GM12878 (cell line): ENCODE data around the gene TNS4. TPM values are rescaled to one million over a fixed set of nuclear protein-coding genes. Genes with fewer than 3 reads are reported as not detected.
A peak's percentile ranks its signal among the peaks of the same experiment; 100 is the strongest.

ENCODE experiments used
- ASH2L ChIP-seq: fragments of 300-600, 200-600 bp; sonication (generic); IDR thresholded peaks from 2 replicates; pipeline ENCODE4 v1.6.1; 2017; ENCODE audit warnings: low read depth, mild to moderate bottlenecking, borderline replicate concordance
- ATF3 ChIP-seq: IDR thresholded peaks from 2 replicates; pipeline ENCODE4 v1.6.1; 2011; ENCODE audit warnings: low read depth, mild to moderate bottlenecking, low read length, moderate library complexity, borderline replicate concordance; ENCODE audit errors: extremely low read depth
- CEBPZ ChIP-seq: fragments of 150-350 bp; IDR thresholded peaks from 2 replicates; pipeline ENCODE4 v1.6.1; 2016; ENCODE audit warnings: low read depth, low read length
- CREB1 ChIP-seq: IDR thresholded peaks from 2 replicates; pipeline ENCODE4 v1.6.1; 2012; ENCODE audit warnings: low read depth, mild to moderate bottlenecking, inconsistent platforms
- DPF2 ChIP-seq: fragments of 450-650 bp; IDR thresholded peaks from 2 replicates; pipeline ENCODE4 v1.6.1; 2017; ENCODE audit warnings: mild to moderate bottlenecking
- E4F1 ChIP-seq: fragments of 450-650 bp; IDR thresholded peaks from 2 replicates; pipeline ENCODE4 v1.6.1; 2018; ENCODE audit warnings: borderline replicate concordance, mild to moderate bottlenecking; ENCODE audit not compliant: partially characterized antibody
- EGR1 ChIP-seq, 2 experiments: IDR thresholded peaks; 1 replicate in 1 of 2; 2 replicates in 1 of 2; pipeline ENCODE4 v1.6.1; 2011 to 2012; ENCODE audit warnings: low read depth in 2 of 2, low read length in 2 of 2, borderline replicate concordance in 1 of 2, mild to moderate bottlenecking in 1 of 2, moderate library complexity in 1 of 2
- EP300 ChIP-seq, 2 experiments: fragments of 150-350 bp in 1 of 2; IDR thresholded peaks; 2 replicates each; pipeline ENCODE4 v1.6.1; 2011 to 2012; ENCODE audit warnings: low read depth in 2 of 2, low read length in 2 of 2, borderline replicate concordance in 1 of 2, improper control_type of control experiment in 1 of 2, inconsistent platforms in 1 of 2; ENCODE audit not compliant: control insufficient read depth in 1 of 2
- ETV6 ChIP-seq, 2 experiments: fragments of 450-650 bp in 1 of 2; IDR thresholded peaks in 1 of 2; conservative IDR thresholded peaks in 1 of 2; 2 replicates each; pipeline ENCODE4 v1.6.1; 2014; ENCODE audit warnings: antibody characterized with exemption in 1 of 2, borderline replicate concordance in 1 of 2, low read depth in 1 of 2, mild to moderate bottlenecking in 1 of 2, moderate library complexity in 1 of 2
- FOXM1 ChIP-seq: IDR thresholded peaks from 2 replicates; pipeline ENCODE4 v1.6.1; 2012; ENCODE audit warnings: low read depth, mild to moderate bottlenecking, inconsistent platforms, low read length, moderate library complexity
- MAX ChIP-seq: IDR thresholded peaks from 2 replicates; pipeline ENCODE4 v1.6.1; 2012; ENCODE audit warnings: low read depth, low read length, improper control_type of control experiment
- NBN ChIP-seq: fragments of 450-650 bp; IDR thresholded peaks from 2 replicates; pipeline ENCODE4 v1.6.1; 2016
- NFXL1 ChIP-seq: fragments of 450-650 bp; IDR thresholded peaks from 2 replicates; pipeline ENCODE4 v1.6.1; 2017; ENCODE audit warnings: antibody characterized with exemption, mild to moderate bottlenecking, borderline replicate concordance
- NR2F1 ChIP-seq: fragments of 450-650 bp; conservative IDR thresholded peaks from 2 replicates; pipeline ENCODE4 v1.6.1; 2017; ENCODE audit warnings: mild to moderate bottlenecking
- PML ChIP-seq: IDR thresholded peaks from 2 replicates; pipeline ENCODE4 v1.6.1; 2012; ENCODE audit warnings: low read length, inconsistent platforms
- POU2F2 ChIP-seq: IDR thresholded peaks from 3 replicates; pipeline ENCODE4 v1.6.1; 2011; ENCODE audit warnings: low read depth, mild to moderate bottlenecking, low read length, borderline replicate concordance
- SP1 ChIP-seq: IDR thresholded peaks from one replicate; pipeline ENCODE4 v1.6.1; 2011; ENCODE audit warnings: low read depth, low read length
- SUPT20H ChIP-seq: IDR thresholded peaks from 2 replicates; pipeline ENCODE4 v1.6.1; 2011; ENCODE audit warnings: low read depth, mild to moderate bottlenecking, low read length, moderate library complexity, borderline replicate concordance; ENCODE audit not compliant: control insufficient read depth
- TCF3 ChIP-seq: IDR thresholded peaks from 2 replicates; pipeline ENCODE4 v1.6.1; 2012; ENCODE audit warnings: low read depth, mild to moderate bottlenecking, low read length, borderline replicate concordance; ENCODE audit not compliant: insufficient read depth
- TCF7 ChIP-seq: IDR thresholded peaks from 2 replicates; pipeline ENCODE4 v1.6.1; 2014; ENCODE audit warnings: antibody characterized with exemption, borderline replicate concordance
- ZNF384 ChIP-seq: IDR thresholded peaks from 2 replicates; pipeline ENCODE4 v1.6.1; 2012; ENCODE audit warnings: low read depth, mild to moderate bottlenecking, low read length, improper control_type of control experiment, borderline replicate concordance
- polyA plus RNA-seq, 11 experiments: library from polyadenylated mRNA; depleted of rRNA in 4 of 11; unstranded in 6 of 11; stranded (reverse) in 5 of 11; fragments of >200 nt; fragmentation: Nextera tagmentation in 4 of 11; fragmentation: Illumina TruSeq in 1 of 11; extraction: Ambion mirVana in 4 of 11; extraction: Trizol in 1 of 11; gene quantifications; 1 replicate in 1 of 11; 2 replicates in 10 of 11; pipeline versions ENCODE4 v1.2.1 to v1.2.3, GENCODE V29; 2011 to 2016; ENCODE audit warnings: inconsistent platforms in 2 of 11, missing spikeins in 2 of 11, low read depth in 1 of 11
- total RNA-seq, 4 experiments: library from RNA; depleted of rRNA in 3 of 4; stranded (reverse); fragments of >200 nt in 3 of 4; fragmentation: Illumina TruSeq in 1 of 4; extraction: Trizol in 1 of 4; gene quantifications; 2 replicates each; pipeline versions ENCODE4 v1.2.1 to v1.2.3, GENCODE V29; 2013 to 2021

The TNS4 gene
- total and polyA plus RNA-seq, 10 of the 15 experiments (the other 5 are each of a cell fraction or from before 2014, with no cell fraction given), result 0.10 to 0.90 (median 0.68) TPM; not detected in 2

GRCh38 chr17:40516581-40517285 is 15.3 kb upstream of the TNS4 start (continued):
- TF ChIP-seq POU2F2 (no peak), SUPT20H (no peak), SP1 (peak; percentile 35), TCF7 (peak; percentile 89), TCF3 (no peak), EGR1 (IDR thresholded peaks at IDR 0.05; ENCODE audit: borderline replicate concordance in 1 of 2, low read depth in 2 of 2, low read length in 2 of 2) (no peak), E4F1 (no peak), CREB1 (no peak), CEBPZ (no peak), NFXL1 (no peak), ASH2L (no peak), ETV6 (conservative IDR thresholded peaks at IDR 0.05 in 1 of 2, IDR thresholded peaks at IDR 0.05 in 1 of 2; ENCODE audit: borderline replicate concordance in 1 of 2, low read depth in 1 of 2) (peak in 1 of 2 experiments; percentile 94; a peak in 2 of 4 replicates), EP300 (IDR thresholded peaks at IDR 0.05; ENCODE audit: borderline replicate concordance in 1 of 2, control insufficient read depth in 1 of 2, low read depth in 2 of 2, low read length in 2 of 2) (peak; percentile 44 to 60; a peak in 3 of 4 replicates), ATF3 (no peak), NBN (no peak), MAX (no peak), DPF2 (0 out of 2 replicates have a peak, but pooled peaks have one; percentile 37), NR2F1 (no peak), PML (no peak), FOXM1 (no peak), ZNF384 (no peak)
